Motor neuron (in vitro differentiated cells): ENCODE measurements around the gene MED27. TPM values are rescaled to one million over a fixed set of nuclear protein-coding genes. Genes with fewer than 3 reads are reported as not detected.
A peak's percentile ranks its signal among the peaks of the same experiment; 100 is the strongest.

Experiments used
- ATAC-seq, 8 experiments: fragments of 200-7000 bp; cut with Tn5 transposase; replicated peaks in 6 of 8; 2 replicates each; pipeline ENCODE4 v1.8.0; 2021; ENCODE audit warnings: mild to moderate bottlenecking in 8 of 8, moderate library complexity in 8 of 8
- H3K27ac ChIP-seq, 2 donors: fragments of 250-450 bp; sonication (Bioruptor Pico); 2 replicates each; pipeline ENCODE4 v1.9.0; 2021; ENCODE audit warnings: antibody characterized with exemption in 2 of 2, mild to moderate bottlenecking in 2 of 2, moderate library complexity in 1 of 2
- H3K4me1 ChIP-seq, 2 donors: fragments of 250-450 bp; sonication (Bioruptor Pico); replicated peaks in 1 of 2; 2 replicates each; pipeline ENCODE4 v1.6.1; 2021; ENCODE audit warnings: antibody characterized with exemption in 2 of 2, mild to moderate bottlenecking in 2 of 2, moderate library complexity in 1 of 2
- H3K4me3 ChIP-seq, 5 donors: fragments of 250-450 bp; sonication (Bioruptor Pico); 2 replicates each; pipeline ENCODE4 v1.9.0; 2021; ENCODE audit warnings: antibody characterized with exemption in 5 of 5, mild to moderate bottlenecking in 5 of 5, moderate library complexity in 4 of 5
- WGBS, 10 experiments: fragments of 450-650 bp; shearing (Covaris generic); methylation state at CpG; one replicate each; pipeline ENCODE4 v1.0.0; 2022; 5-methylcytosine and 5-hydroxymethylcytosine counted together
- in situ Hi-C, 9 experiments: fragments of 400-800 bp; cut with MboI; loops; one replicate each; pipeline ENCODE4 v1.15.0; 2021; ENCODE audit warnings: low sequenced_read_pairs in 9 of 9, low pct_unique_long_range_greater_than_20kb in 2 of 9; ENCODE audit not compliant: unreplicated experiment in 9 of 9
- total RNA-seq, 8 experiments: library from RNA; unstranded; fragments of 300-600 nt; gene quantifications; 2 replicates each; pipeline versions ENCODE4 v1.2.3 to v1.2.4, GENCODE V29; 2022

MED27 gene
- total RNA-seq, 8 experiments from 2014 or later: 22.0 to 45.2 (median 26.6) TPM

DNA sequence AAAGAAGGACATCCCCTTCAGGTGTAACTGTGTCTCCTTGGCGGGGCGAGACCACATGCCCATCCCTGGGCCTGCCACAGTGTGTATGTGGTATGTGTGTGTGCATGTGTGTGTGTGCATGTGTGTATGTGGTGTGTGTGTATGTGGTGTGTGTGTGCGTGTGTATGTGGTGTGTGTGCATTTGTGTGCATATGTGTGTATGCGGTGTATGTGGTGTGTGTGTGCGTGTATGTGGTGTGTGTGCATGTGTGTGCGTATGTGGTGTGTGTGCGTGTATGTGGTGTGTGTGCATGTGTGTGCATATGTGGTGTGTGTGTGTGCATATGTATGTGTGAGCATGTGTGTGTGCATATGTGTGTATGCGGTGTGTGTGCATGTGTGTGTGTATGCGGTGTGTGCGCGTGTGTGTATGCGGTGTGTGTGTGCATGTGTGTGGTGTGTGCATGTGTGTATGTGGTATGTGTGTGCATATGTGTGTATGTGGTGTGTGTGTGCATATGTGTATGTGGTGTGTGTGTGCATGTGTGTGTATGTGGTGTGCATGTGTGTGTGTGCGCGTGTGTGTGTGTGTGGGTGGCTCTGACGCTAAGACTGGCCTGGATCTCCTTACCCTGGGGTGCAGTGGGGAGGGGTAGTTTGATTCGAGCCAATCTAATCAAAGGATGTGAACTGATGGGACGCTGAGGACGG, 231.9 kb downstream of the MED27 start:
- ATAC-seq: no peak
- 40 to 100% (median 88%) methylated on average over 1 to 6 of the region's 18 CpGs; no CpG with 5 or more reads in 7 of the 10 experiments for WGBS, 10 experiments

DNA sequence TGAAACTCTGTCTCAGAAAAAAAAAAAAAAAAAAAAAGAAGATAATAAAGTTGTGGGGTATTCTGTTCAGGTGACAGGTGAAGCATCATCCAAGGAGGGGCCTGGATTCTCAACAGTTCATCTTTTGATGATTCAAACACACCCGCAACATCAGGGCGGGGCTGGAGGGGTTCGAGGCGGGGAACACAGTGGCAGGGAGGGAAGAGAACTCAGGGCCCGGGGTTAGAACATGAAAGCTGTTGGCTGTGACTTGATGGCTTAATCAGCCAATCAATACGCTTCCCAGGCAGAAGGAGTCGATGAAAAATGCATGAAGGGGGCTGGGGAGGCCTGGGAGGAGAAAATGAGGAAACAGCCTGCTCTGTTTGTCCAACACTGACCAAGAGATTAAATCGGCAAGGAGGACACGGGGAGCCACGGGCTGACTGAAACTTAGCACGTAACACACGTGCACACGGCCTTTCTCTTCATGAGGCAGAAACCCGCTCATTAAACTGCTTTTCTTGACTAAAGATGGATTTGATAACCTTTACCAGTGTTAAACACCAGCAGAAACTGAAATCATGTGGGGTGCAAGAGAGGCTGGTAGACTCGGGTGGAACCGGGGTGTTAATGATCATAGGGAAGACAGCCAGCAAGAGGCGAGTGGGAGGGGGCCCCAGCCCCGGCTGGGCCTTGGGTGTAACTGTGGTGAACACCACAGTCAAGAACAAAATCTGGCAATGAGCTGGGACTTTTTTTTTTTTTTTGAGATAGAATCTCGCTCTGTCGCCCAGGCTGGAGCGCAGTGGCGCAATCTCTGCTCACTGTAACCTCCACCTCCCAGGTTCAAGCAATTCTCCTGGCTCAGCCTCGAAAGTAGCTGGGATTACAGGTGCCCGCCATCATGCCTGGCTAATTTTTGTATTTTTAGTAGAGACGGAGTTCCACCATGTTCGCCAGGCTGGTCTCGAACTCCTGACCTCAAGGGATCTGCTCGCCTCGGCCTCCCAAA, 234.1 kb downstream of the MED27 start:
- WGBS, 10 experiments: 58 to 100% (median 83%) methylated on average over 1 to 18 of the region's 29 CpGs; no CpG with 5 or more reads in 1 of the 10 experiments

More for the DNA sequence above, 231.9 kb downstream of the MED27 start:
- Histone ChIP-seq H3K4me3 (no peak overlapping the region), H3K4me1 (peaks cover 10% of the 10 kb centered on the region in 2 donors), H3K27ac (no peak overlapping the region)
- in situ Hi-C loops: no loop called here

DNA sequence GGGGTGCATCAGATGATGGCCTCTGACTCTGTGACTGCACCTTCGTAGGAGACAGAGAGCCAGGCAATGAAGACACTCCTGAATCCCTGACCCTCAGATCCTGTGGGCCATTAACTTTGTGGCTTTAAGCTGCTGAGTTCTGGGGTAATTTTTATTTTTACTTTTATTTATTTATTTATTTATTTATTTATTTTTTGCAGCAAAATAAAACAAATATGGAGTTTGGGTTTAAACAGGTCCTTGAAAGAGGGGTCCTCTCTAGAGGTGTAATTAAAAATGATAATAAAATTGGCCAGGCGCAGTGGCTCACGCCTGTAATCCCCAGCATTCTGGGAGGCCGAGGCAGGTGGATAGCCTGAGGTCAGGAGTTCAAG, 234.9 kb downstream of the MED27 start:
- no peak for ATAC-seq
- WGBS, 10 experiments: 18 to 100% (median 86%) methylated on average over 1 to 2 of the region's 4 CpGs; no CpG with 5 or more reads in 6 of the 10 experiments
- in situ Hi-C loops: no loop called here
- Histone ChIP-seq H3K4me3 (no peak overlapping the region), H3K4me1 (peaks cover 10% of the 10 kb centered on the region in 2 donors), H3K27ac (no peak overlapping the region)

More for the DNA sequence above, 234.1 kb downstream of the MED27 start:
- Histone ChIP-seq H3K27ac (no peak overlapping the region), H3K4me1 (peaks cover 10% of the 10 kb centered on the region in 2 donors), H3K4me3 (no peak overlapping the region)
- ATAC-seq: peak in 3 of 8 experiments; percentile 41 to 53 (median 42)
- in situ Hi-C loops: no loop called here

DNA sequence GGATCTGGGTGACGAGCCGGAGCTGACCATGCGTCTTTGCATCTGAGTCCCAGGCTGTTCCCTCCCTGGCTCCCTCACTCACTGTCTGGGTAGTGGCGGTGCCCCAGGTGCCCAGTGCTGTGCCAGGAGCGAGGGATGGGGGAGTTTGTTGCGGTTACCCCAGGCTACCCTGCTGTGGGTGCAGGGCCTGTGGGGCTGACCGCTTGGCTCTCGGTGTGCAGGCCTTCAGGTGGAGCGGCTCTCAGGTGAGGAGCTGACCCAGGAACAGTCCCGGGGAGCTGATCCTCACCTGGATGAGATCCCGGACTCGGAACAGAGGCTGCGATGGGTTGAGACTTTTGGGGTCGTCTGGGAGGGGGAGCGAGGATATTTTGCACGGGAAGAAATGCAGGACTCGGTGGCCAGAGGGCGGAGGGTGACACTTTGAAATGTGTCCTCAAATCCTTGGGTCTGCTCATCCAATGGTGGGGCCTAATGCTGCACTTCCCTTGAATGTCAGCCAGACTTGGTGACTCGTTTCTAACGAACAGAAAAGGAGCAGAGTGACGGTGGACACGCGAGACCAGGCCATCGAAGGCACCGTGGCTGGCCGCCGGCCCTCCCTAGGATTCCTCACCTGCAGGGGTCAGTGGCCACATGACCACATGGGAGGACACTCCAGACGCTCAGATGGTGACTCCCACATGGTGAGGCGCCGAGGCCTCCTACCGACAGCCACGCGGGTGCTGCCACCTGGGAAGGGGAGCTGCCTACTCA, 235.5 kb downstream of the MED27 start:
- WGBS, 10 experiments: 60 to 100% (median 94%) methylated on average over 1 to 11 of the region's 33 CpGs; no CpG with 5 or more reads in 5 of the 10 experiments

DNA sequence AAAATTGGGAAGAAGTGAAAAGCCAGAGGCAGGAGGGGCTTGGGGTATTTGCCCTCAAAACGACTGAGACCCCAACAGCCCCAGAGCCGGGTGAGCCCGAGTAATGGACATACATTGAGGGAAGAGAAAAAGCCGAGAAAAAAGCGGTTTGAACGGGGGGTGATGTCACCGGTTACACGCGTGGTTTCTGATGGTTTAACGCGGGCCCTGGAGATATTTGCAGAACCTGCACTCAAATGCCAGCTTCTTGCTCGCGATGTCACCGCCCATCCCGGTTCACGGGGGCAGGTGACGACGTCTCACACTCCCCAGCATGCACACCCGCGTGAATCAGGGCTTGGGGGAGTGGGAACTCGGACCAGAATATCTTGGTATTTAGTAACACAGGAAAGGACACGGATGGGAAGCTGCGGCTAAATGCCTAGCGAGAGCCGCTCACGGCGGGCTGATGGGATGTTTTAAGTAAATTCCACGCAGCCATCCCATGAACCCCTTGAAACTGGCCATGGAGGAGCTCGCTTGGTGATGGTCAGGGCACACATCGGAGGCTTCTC, 237.8 kb downstream of the MED27 start:
- in situ Hi-C loops: no loop called here
- WGBS, 10 experiments: 74 to 88% (median 81%) methylated on average over 5 to 20 of the region's 30 CpGs; no CpG with 5 or more reads in 5 of the 10 experiments
- ATAC-seq: peak in 2 of 8 experiments; percentile 19 to 31
- Histone ChIP-seq H3K4me1 (peaks cover 23% of the 10 kb centered on the region in 2 donors), H3K27ac (no peak overlapping the region), H3K4me3 (no peak overlapping the region)

More for the DNA sequence above, 235.5 kb downstream of the MED27 start:
- Histone ChIP-seq H3K4me3 (no peak overlapping the region), H3K27ac (no peak overlapping the region), H3K4me1 (peaks cover 10% of the 10 kb centered on the region in 2 donors)
- in situ Hi-C loops: no loop called here
- ATAC-seq: no peak

DNA sequence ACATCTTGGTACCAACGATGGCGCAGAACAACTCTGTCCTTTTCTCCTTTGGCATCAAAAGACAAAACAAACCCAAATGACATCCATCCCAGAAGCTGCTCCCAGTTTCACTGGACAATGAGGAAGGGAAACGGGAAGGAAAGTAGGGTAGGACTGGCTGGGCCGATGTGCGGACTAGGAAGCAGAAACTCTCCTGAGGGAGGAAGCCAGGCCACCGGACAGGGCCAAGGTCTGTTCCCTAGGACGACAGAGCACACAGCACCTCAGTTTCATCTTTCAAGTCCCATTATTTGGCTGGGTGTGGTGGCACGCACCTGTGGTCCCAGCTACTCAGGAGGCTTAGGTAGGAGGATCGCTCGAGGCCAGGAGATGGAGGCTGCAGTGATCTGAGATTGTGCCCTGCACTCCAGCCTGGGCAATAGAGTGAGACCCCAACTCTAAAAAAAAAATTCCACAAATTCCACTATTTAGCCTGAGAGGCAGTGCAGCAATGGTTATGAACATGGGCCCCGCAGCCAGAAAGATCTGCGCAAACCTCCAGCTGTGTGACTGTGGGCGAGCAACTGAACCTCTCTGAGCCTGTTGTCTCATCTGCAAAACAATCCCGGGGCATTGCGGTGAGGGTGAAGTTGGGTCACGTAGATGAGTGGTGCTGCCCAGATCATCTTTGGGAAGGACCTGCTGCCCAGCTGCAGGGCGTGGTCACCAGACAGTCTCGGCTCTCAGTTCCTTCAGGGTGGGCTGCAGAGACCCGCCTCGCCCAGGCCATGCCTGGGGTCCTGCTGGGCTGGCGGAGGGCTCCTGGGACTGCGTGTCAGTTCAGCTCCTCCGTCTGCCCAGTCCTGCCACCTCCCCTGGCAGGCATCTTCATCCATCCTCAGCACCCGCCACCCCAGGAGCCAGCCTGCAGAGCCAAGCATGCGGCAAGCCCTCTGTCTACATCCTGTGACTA, 238.6 kb downstream of the MED27 start:
- 68 to 100% (median 86%) methylated on average over 1 to 14 of the region's 25 CpGs; no CpG with 5 or more reads in 2 of the 10 experiments for WGBS, 10 experiments
- in situ Hi-C loops: no loop called here
- peaks cover 23% of the 10 kb centered on the region in 2 donors for H3K4me1 ChIP-seq

DNA sequence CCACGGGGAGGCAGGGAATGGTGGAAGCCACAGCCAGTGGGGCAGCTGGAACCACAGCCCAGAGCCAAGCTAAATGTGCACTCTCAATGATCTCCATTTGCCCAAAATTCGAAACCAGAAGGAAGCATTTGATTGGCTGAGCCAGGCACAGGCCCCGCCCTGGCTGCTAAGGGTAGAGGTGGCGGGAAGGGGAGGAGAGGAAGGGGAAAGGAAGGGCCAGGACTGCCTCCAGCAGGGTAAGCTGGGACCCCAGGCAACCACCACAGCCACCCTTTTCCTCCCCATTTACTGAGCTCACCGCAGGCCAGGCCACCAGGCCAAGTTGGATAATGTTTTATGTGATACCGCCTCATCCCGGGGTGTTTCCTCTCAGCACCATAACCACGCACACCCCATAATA, 239.4 kb downstream of the MED27 start:
- Histone ChIP-seq H3K4me1 (peaks cover 17 to 18% of the 10 kb centered on the region in 2 donors), H3K27ac (no peak overlapping the region), H3K4me3 (no peak overlapping the region)
- 43 to 100% (median 92%) methylated on average over 1 to 4 of the region's 8 CpGs; no CpG with 5 or more reads in 4 of the 10 experiments for WGBS, 10 experiments
- in situ Hi-C loops: no loop called here
- no peak for ATAC-seq

More for the DNA sequence above, 238.6 kb downstream of the MED27 start:
- H3K27ac ChIP-seq: no peak overlapping the region
- H3K4me3 ChIP-seq: no peak overlapping the region
- no peak for ATAC-seq

DNA sequence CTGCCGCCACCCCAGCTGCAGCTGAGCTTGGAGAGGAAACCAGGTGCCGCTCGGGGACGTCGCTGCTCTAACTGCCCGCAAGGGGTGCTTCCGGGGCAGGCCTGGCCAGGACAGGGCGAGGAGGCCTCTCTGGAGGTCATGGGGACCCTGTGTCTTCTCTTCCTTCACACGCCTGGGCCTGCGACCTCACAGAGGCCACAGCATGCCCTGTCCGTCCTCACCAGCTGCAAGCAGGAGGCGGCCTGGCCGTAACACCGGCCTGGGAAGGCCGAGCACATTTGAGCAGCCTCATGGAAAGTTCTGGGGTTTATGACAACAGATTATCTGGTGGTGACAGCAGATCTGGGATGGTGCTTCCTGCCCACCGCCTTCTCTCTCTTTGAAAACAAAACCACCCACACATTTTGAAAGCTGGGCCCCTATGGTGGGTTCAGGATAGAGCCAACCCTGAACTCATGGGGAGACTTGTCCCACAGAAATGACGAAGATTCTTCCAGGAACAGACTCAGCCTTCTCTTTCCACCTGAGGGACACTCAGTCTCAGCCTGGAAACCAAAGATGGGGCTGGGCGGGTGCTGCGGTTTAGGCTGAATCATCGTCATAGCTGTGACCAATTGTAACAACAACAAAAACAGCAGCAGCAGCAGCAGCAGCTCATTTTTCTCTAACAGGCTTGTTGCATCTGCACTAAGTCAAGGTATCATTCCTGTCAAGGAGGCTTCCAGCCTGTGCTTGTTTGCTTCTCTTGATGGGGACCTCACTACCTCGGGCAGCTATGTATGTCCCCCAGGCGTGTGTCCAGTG, 240.2 kb downstream of the MED27 start:
- H3K4me3 ChIP-seq: no peak overlapping the region
- peaks cover 13 to 20% of the 10 kb centered on the region in 2 donors for H3K4me1 ChIP-seq
- peak in 2 of 8 experiments; percentile 83 to 85 for ATAC-seq
- in situ Hi-C loops: no loop called here
- H3K27ac ChIP-seq: no peak overlapping the region
- WGBS, 10 experiments: 33 to 100% (median 88%) methylated on average over 2 to 10 of the region's 22 CpGs; no CpG with 5 or more reads in 5 of the 10 experiments

DNA sequence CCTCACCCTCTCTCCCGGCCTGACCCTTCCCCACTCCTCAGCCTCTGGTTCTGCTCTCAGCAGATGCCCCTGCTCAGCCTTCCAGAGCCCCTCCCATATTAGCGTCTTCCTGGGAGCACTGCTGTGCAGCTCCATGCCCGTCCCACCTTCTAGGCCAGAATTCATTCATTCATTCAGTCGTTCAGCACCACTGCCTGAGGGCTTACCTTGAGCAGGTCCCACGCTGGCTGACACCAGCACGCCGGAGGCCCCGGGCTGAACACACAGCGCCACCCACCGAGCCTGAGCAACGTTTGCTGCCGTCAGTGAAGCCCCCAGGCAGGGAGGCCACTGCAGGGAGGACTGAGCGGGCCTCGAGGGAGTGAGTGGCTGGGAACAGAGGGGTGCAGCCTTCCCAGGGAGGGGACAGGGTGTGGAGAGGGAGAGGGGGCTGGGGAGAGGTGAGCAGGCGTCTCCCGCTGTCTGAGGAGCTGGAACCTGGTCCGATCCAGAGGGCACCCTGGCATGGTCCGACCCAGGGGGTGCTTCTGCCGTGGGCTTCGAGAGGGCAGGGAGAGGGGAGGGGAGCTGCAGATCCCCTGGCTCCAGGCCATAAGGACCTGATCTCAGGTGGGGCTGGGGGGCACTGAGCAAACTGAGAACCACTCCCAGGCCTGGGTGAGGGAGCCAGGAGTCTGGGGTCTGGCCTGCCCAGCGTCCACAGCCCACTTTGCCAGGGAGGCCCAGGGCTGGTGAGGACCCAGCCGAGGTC, 241.0 kb downstream of the MED27 start:
- no peak overlapping the region for H3K27ac ChIP-seq
- in situ Hi-C loops: no loop called here
- peaks cover 13 to 20% of the 10 kb centered on the region in 2 donors for H3K4me1 ChIP-seq
- peak in 5 of 8 experiments; percentile 48 to 75 (median 64) for ATAC-seq
- no peak overlapping the region for H3K4me3 ChIP-seq
- 15% methylated on average over 4 of the region's 22 CpGs; no CpG with 5 or more reads in 9 of the 10 experiments for WGBS, 10 experiments

DNA sequence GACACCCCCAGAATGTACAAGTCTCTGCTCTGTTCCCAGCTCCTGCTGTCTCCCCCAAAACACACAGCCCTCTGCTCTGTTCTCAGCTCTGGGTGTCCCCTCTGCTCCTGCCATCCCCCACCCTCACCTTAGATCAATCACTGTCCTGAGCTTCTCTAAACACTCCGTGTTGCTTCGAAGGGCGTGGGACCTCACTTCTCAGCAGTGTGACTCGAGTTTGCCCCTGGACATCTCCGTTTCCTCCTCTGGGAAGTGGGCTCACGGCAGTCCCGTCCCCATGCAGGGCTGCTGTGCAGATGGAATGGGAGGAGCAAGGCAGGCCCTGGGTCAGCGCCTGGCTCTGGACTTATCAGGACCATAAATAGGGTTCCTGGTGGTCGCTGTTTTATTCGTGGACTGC, 241.8 kb downstream of the MED27 start:
- Histone ChIP-seq H3K4me1 (peaks cover 13 to 20% of the 10 kb centered on the region in 2 donors), H3K27ac (no peak overlapping the region), H3K4me3 (no peak overlapping the region)
- in situ Hi-C loops: no loop called here
- 0 to 67% (median 45%) methylated on average over 1 to 3 of the region's 10 CpGs; no CpG with 5 or more reads in 4 of the 10 experiments for WGBS, 10 experiments
- peak in 1 of 8 experiments; percentile 4 for ATAC-seq
